ENCODE measurements around the gene LYVE1.

Gene LYVE1

GRCh38 chr11:10591741-10592140 lies 23.3 kb upstream of the LYVE1 start:
- DNase-seq: no peak

- no peak for DNase-seq
These were observed 21.9 kb upstream of the LYVE1 start for GRCh38 chr11:10590218-10590915.

DNA sequence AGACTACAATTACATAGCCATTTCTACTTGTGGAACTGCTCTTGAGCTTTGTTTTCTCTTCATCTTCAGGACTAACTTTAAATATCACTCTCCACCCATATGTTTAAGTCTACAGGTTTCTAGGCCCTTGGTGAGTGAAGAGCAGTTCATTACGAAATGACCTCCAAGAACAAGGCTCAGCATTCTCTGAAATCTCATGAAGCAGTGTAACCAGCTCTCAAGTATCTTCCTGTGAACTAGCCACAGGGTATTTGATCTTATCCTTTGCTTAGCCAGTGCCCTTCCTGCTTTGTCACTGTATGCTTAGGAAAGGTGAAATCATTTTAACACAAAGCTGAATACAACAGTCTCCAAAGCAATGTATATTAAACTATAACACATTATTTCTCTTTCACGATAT lies 20.4 kb upstream of the LYVE1 start:
- no peak for DNase-seq

DNA sequence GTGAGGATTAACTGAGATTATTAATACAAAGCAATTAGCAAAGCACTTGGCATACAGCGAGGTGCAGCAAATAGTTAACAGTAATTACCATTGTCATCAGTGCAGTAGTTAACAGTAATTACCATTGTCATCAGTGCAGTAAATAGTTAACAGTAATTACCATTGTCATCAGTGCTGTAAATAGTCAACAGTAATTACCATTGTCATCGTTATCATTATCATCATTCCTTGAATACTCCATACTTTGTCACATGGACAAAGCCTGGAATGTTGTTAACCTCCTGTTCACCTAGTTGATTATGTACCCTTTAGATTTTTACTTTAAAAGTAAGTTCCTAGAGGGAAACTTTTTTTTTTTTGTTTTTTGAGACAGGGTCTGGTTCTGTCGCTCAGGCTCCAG lies 19.5 kb upstream of the LYVE1 start:
- DNase-seq: no peak

DNA sequence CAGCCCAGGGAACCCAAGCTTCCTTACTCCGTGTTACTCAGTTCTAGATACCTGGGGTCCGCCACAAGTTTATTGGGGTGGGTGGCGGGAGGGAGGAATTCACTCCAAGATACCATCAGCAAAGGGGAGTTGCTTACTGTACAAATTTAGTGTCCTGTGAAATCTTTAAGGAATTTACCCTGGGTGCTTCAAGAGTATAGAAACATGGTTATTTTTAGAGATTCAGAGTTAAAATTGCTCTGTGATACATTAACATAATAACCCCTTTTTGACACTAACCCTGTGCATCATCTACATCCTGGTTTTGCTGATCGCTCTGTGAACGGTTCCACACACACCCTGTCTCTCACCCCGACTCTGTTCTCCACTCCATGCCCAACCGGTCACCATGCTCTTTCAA lies 18.9 kb upstream of the LYVE1 start:
- no peak for DNase-seq

DNA sequence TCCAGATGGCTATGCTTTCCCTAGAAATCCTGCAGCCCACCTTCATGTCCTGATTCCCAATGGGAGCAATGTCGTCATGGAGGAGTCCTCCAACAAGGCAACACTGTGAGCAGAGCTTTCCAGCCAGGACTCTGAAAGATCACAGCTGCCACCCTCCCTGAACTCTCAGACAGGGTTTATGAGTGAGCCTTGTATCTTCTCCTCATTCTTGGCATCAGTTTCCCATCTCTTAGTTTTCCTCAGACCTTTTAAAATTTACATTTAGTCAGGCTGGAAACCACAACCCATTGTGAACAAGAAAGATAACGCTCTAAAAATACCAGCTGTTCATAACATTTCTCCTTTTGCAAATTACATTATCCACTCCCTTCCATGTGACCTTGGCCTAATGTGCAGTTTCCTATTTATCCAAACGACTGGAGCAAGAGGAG lies 15.6 kb upstream of the LYVE1 start:
- no peak for DNase-seq

- no peak for DNase-seq
These were observed 13.1 kb upstream of the LYVE1 start for GRCh38 chr11:10581481-10582019.

- no peak for DNase-seq
These were observed 12.2 kb upstream of the LYVE1 start for GRCh38 chr11:10580623-10581022.

DNA sequence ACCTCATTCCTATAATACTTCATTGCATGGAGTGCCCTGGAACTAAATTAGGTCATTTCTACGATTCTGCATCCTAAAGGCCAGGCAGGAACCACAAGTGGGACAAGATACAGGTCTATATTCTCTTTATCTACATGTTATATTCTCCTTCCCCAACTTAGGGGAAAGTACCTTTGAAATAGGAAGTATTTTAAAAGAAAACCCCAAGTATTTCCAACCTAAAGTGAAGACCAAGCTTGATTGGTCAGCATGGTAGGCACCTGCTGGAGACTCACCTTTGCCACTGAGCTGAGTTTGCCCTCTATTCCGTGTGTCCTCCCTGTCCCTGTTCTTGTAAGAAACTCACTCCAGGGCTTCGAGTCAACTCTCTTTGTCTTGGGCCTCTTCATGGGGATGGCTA lies 11.2 kb upstream of the LYVE1 start:
- DNase-seq: no peak

- DNase-seq: no peak
These were observed 7.6 kb upstream of the LYVE1 start for GRCh38 chr11:10576035-10576398.

DNA sequence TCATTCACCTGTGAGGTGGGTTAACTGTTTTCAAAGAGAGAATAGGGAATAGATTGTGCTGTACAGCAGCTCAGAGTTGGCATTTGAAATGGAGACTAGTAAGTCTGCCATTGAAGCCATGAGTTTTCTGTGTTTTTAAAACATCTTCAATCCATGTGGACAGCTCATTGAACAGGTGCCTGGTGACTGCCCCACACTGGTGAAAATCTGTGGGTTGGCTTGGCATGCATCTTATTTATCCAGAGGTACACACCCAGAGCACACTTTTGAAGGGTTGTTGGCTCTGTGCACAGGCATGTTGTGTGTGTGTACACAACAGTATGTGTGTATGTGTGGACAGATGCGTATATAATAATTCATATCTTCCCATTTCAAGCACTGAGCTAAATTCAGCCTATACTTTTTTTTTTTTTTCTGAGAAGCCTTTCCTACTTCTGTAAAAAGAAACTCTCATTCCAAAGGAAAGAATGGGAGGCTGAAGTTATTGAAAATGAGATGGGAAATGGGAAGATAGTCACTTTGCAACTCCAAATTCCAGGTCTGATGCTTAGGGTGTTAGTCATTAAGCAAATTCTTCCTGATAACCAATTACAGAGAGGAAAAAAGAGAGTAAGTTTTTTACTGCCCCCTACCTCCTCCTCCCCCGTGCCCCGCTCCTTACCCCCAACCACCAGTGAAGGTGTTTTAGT lies 7.0 kb upstream of the LYVE1 start:
- DNase-seq: no peak

DNA sequence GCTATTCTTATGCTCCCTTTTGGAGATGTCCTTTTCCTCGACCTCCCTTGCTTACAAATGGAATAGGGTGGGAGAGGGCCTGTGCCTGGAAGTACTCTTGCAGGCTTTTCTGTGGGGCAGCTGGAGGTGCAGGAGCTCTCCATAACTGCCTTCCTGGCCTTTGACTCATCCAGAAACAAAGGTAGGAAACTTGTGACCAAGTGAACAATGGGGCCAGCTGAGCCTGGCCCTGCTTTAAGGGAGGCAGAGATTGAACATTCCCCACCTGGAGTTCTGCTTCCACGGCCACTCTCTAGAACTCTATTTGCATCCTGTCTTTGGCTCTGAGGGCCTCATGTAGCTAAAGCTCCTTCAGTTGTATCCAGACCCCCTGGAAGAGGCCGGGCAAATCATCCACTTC lies 5.1 kb upstream of the LYVE1 start:
- DNase-seq: no peak

GRCh38 chr11:10573028-10573427 lies 4.6 kb upstream of the LYVE1 start:
- no peak for DNase-seq

DNA sequence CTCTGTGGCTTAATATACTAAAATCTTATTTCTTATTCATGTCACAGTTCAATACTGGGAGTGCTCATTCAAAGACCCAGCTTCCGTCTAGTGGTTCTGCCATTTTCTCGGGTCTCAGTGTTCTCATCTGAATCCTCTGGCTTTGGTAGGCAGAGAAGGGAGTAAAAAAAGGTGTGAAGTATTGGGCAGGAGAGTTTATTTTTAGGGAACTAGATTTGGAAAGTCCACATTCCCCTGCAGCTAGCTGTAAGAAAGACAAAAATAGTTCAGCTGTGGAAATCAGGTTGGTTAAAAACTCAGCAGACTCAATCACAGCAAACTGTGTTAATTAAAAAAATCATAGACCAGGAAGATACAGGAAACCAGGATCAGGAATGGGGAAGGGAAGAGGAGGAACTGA lies 4.1 kb upstream of the LYVE1 start:
- no peak for DNase-seq

DNA sequence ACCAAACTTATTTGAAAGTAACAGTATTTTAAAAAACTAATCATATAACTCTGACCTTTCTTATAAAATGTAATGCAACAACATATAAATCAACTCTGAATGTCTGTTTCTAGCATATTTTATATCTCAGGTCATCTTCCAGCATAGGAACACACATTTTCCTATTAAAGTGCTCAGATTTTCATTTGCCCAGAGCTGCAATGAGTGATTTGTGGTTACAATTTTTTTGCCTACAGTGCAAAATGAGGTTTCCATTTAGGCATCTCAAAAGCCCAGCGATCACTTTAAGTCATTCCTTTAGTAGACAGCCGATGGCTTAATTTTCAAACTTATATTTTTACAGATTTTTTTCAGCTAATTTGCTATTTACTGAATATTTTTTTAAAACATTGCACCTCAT lies 1.0 kb downstream of the LYVE1 start:
- no peak for DNase-seq

DNA sequence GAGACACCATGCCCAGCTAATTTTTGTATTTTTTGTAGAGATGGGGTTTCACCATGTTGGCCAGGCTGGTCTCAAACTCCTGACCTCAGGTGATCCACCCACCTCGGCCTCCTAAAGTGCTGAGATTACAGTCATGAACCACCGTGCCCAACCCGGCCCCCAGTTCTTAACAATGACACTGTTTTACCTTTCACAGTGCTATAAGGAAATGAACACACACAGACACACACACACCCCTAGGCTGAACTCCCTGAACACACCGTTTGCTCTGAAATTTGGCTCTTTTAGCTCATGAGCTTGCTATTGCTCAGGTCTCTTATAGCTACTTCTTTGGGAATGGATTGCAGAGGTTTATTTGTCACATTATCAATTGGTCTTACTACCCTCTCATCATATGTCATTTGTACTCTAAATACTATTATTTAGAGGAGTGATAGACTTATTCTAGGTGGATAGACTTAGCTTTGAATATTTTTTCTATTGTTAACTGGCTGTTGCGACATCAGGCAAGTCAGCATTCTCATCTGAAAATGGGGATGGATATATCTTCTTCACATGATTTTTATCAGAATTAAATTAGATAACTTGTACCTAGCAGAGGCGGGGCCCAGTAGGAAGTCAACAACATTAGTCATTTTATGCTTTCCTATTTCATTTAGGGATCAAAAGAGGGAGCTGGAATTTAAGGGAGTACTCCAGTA lies 2.1 kb downstream of the LYVE1 start:
- DNase-seq: no peak

DNA sequence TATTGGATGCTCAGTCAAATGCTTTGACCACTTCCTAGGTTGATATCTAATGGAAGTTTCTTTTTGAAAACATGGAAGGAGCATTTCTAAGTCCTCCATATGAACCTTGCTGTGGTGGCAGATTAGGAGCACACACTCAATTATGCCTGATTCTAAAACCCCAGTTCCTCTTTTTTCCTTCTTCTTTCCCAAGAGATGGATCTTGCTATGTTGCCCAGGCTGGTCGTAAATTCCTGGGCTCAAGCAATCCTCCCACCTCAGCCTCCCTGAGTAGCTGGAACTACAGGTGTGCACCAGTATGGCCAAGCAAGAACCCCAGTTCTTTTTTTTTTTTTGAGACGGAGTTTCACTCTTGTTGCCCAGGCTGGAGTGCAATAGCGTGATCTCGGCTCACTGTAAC lies 3.0 kb downstream of the LYVE1 start:
- no peak for DNase-seq

DNA sequence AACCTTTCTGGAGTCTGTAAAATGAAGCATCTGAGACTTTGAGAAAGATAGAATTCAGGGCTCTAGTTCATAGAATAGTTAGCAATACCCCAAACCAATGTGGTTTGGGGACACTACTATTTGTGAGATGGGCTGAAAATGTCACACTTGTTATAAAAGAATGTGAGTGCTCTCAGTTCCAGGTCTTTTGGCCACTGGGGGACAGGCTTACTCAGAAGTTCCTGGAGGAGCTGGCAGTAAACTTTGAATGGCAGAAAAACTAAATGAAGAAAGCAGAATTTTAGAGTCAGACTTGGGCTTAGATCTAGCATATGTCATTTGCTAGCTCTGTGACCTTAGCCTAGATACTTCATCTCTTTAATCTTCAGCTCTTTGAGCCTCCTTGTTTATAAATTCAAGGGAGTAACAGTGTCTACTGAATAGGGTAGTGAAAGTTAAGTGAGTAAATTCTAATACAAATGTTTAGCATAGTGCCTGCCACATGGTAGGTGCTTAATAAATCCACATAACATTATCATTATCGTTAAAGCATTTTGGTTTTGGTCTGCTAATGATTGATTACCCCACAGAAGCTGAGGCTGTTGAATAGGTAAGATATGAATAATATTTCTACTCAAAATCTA lies 3.7 kb downstream of the LYVE1 start:
- no peak for DNase-seq

GRCh38 chr11:10564030-10564429 lies 4.4 kb downstream of the LYVE1 start:
- DNase-seq: no peak

DNA sequence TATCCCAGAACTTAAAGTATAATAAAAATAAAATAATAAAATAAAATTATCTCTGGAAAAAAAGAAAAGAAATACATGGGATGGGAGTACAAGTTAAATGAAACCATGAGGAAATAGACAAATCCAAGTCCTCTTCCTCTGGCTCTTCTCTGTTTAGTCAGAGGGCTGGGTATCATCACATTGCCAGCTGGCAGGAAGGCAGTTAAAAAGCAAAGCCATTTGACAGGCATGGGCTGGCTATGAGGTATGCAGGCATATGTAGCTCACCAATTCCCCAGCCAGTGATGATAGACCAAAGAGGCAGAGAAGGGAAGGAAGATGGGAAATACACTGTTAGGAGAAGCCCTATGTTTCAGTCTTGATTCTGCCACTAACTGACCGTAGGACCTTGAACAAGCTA lies 6.5 kb downstream of the LYVE1 start:
- DNase-seq: no peak

DNA sequence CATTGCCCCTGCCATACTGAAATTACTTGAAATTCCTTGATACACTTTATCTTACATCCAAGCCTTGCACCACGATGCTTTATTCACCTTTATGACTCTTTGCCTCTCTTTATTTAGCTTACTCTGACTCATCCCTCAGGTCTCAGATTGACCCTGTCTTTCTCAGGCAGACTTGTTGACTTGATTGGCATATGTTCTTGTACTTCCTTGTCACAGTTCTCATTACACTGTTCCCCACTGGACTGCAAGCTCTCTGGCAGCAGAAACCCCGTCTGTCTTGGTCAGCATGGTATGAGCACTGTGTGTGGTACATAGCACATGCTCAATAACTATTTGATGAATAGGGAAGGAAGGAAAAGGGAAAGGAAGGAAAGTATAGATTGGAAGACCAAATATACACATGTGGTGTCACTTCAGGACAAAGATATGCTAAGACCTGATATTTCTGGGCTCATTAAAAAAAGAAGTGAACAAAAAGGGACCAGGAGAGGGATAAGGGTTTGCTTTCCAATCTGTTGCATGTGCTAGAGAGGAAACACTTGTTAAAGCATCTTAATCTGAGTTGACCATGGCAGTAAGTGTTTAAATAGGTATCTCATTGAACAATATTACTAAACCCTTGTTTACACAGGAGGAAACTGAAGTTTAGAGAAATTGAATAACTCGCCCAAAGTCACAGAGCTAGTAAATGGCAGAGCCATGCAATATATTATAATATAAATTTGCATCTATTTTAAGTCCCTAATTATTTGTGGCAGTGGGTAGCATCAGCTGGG lies 7.2 kb downstream of the LYVE1 start:
- DNase-seq: no peak

DNA sequence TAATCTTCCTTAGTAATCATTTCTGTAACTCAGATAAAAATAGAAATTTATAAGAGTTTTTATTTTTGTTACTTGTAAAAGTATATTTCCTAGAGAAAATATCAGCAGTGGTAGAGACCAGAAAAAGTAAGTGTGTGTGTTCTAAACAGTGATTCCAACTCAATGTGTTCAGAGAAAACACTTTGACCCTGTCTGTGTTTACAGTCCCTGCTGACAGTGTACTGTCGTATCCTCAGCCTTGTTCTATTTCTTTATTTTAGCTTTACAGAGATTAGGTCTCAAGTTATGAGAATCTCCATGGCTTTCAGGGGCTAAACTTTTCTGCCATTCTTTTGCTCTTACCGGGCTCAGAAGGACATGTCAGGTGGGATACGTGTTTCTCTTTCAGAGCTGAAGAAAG lies 10.2 kb downstream of the LYVE1 start:
- DNase-seq: no peak

DNA sequence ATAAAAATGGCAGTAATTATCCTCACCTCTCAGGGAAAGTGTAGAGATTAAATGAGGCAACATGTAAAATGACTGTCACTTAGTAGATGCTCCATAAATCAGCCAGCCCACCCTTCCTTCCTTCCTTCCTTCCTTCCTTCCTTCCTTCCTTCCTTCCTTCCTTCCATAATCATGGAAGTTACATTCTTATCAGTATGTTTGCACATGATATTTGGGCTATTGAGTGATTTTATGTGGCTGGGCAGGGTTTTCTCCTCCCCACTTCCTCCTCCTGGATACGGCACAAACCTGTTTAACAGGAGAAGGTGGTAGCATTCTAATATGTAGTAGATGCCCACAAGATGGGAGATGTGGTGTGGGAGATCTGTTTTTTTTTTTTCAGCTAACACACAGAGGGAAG lies 11.9 kb downstream of the LYVE1 start:
- no peak for DNase-seq

Measured in DMS 273 treated with DMSO at 0.1 percent for 48 hours (cell line).